ENCODE results near the gene LRRC59.
A peak's percentile ranks its signal among the peaks of the same experiment; 100 is the strongest.
"Not testable (repeated sequence)": the region's sequence is repeated elsewhere in the genome, so short reads cannot be mapped to it uniquely, and the experiment has no call there.

Gene LRRC59

GRCh38 chr17:50424996-50425681 is 27.8 kb upstream of the LRRC59 start:
- no peak for DNase-seq (ENCODE audit: low spot score)

- no peak for DNase-seq (ENCODE audit: low spot score)
These were observed 27.1 kb upstream of the LRRC59 start for GRCh38 chr17:50424246-50424995.

GRCh38 chr17:50423553-50424159 is 26.3 kb upstream of the LRRC59 start:
- DNase-seq (ENCODE audit: low spot score) = peak; percentile 75

GRCh38 chr17:50422738-50423137 is 25.4 kb upstream of the LRRC59 start:
- no peak for DNase-seq (ENCODE audit: low spot score)

GRCh38 chr17:50421308-50422051 is 24.2 kb upstream of the LRRC59 start:
- DNase-seq (ENCODE audit: low spot score) = no peak

GRCh38 chr17:50420419-50421112 is 23.2 kb upstream of the LRRC59 start:
- peak; percentile 35 for DNase-seq (ENCODE audit: low spot score)

- DNase-seq (ENCODE audit: low spot score) = not testable (repeated sequence)
These were observed 22.3 kb upstream of the LRRC59 start for GRCh38 chr17:50419577-50419976.

- DNase-seq (ENCODE audit: low spot score) = no peak
These were observed 17.5 kb upstream of the LRRC59 start for GRCh38 chr17:50414808-50415207.

GRCh38 chr17:50412188-50412732 is 14.9 kb upstream of the LRRC59 start:
- DNase-seq (ENCODE audit: low spot score) = no peak

GRCh38 chr17:50407921-50408320 is 10.6 kb upstream of the LRRC59 start:
- DNase-seq (ENCODE audit: low spot score) = no peak

- no peak for DNase-seq (ENCODE audit: low spot score)
These were observed 9.3 kb upstream of the LRRC59 start for GRCh38 chr17:50406578-50406977.

- DNase-seq (ENCODE audit: low spot score) = not testable (repeated sequence)
These were observed 8.0 kb upstream of the LRRC59 start for GRCh38 chr17:50405351-50405750.

- DNase-seq (ENCODE audit: low spot score) = not testable (repeated sequence)
These were observed 2.3 kb upstream of the LRRC59 start for GRCh38 chr17:50399591-50399990.

GRCh38 chr17:50398672-50399071 is 1.3 kb upstream of the LRRC59 start:
- not testable (repeated sequence) for DNase-seq (ENCODE audit: low spot score)

GRCh38 chr17:50397919-50398285 is 579 bp upstream of the LRRC59 start:
- DNase-seq (ENCODE audit: low spot score) = no peak

GRCh38 chr17:50396261-50397110 is 837 bp downstream of the LRRC59 start:
- DNase-seq (ENCODE audit: low spot score) = peak; percentile 76

GRCh38 chr17:50394711-50395110 is 2.6 kb downstream of the LRRC59 start:
- DNase-seq (ENCODE audit: low spot score) = peak; percentile 1

GRCh38 chr17:50393700-50394099 is 3.6 kb downstream of the LRRC59 start:
- DNase-seq (ENCODE audit: low spot score) = no peak

GRCh38 chr17:50392621-50393020 is 4.7 kb downstream of the LRRC59 start:
- DNase-seq (ENCODE audit: low spot score) = no peak

- no peak for DNase-seq (ENCODE audit: low spot score)
These were observed 7.8 kb downstream of the LRRC59 start for GRCh38 chr17:50389534-50389933.

GRCh38 chr17:50388728-50389127 is 8.6 kb downstream of the LRRC59 start:
- DNase-seq (ENCODE audit: low spot score) = no peak
